ENCODE data around the gene PLAGL2.
"Not testable (repeated sequence)": the region's sequence is repeated elsewhere in the genome, so short reads cannot be mapped to it uniquely, and the experiment has no call there.

PLAGL2 gene

DNA sequence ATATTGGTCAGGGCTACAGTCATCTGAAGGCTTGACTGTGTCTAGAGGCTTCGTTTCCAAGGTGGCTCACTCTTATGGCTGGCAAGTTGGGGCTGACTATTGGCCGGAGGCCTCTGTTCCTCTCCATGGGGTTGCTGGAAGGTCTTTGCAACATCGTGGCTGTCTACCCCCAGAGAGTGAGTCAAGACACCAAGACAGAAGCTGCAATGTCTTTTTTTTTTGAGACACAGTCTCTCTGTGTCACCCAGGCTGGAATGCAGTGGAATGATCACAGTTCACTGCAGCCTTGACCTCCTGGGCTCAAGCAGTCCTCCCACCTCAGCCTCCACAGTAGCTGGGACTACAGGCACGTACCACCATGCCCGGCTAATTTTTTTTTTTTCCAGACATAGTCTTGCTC, 40.5 kb upstream of the PLAGL2 start:
- Histone ChIP-seq H2BK12ac (ENCODE audit: low read length in 2 of 2) (no peak overlapping the region), H2AK5ac (ENCODE audit: low read length, severe bottlenecking) (no peak overlapping the region), H4K8ac (ENCODE audit: low read length) (no peak overlapping the region), H3K79me1 (replicated peaks; ENCODE audit: low read length, poor library complexity, severe bottlenecking) (no peaks in the 10 kb centered on the region), H3K36me3 (ENCODE audit: control insufficient read depth in 1 of 2, insufficient read depth in 2 of 2, low read depth in 1 of 2, low read length in 2 of 2) (no peaks in the 10 kb centered on the region), H2AFZ (ENCODE audit: low read depth, low read length) (no peak overlapping the region), H3K27me3 (ENCODE audit: control insufficient read depth in 1 of 2, insufficient read depth in 1 of 2, low read length in 2 of 2) (peaks cover 0 to 5% of the 10 kb centered on the region in 2 experiments), H3K18ac (ENCODE audit: low read depth in 1 of 2, low read length in 2 of 2) (no peak overlapping the region), H3K9ac (ENCODE audit: low read length) (no peak overlapping the region), H2BK15ac (ENCODE audit: low read depth, poor library complexity, severe bottlenecking) (no peak overlapping the region), H3K4ac (ENCODE audit: low read depth in 1 of 2, low read length in 2 of 2) (no peak overlapping the region), H2BK120ac (ENCODE audit: low read depth, low read length) (no peak overlapping the region), H3K4me1 (ENCODE audit: control insufficient read depth, insufficient read depth, low read depth, low read length) (peaks cover 4% of the 10 kb centered on the region), H3K27ac (ENCODE audit: low read length, poor library complexity, severe bottlenecking) (no peak overlapping the region), H2BK5ac (ENCODE audit: low read depth, low read length, poor library complexity, severe bottlenecking) (no peak overlapping the region), H3K14ac (ENCODE audit: low read length in 2 of 2) (no peak overlapping the region), H4K91ac (ENCODE audit: low read length) (no peak overlapping the region), H3K9me3 (ENCODE audit: control insufficient read depth, low read length) (no peaks in the 10 kb centered on the region), H3K4me3 (ENCODE audit: insufficient read depth in 1 of 2, low read depth in 1 of 2, low read length in 2 of 2) (no peak overlapping the region), H3K23ac (ENCODE audit: low read length in 2 of 2) (no peak overlapping the region), H3K4me2 (ENCODE audit: low read length, poor library complexity, severe bottlenecking) (no peak overlapping the region)
- WGBS, result 83% methylated on average over 5 of the region's 5 CpGs
- no peak for DNase-seq

DNA sequence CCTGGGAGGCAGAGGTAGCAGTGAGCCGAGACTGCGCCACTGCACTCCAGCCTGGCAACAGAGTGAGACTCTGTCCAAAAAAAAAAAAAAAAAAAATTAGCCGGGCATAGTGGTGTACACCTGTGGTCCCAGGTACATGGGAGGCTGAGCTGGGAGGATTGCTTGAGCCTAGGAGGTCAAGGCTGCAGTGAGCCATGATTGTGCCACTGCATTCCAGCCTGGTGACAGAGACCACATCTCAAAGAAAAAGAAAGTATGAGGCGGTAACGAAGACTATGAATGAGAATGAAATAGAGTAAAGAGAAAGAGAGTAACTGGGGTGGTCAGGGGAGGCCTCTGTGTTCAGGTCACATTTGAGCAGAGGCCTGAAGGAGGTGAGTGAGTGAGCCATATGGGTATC, 38.7 kb upstream of the PLAGL2 start:
- not testable (repeated sequence) for H4K8ac ChIP-seq (ENCODE audit: low read length); H3K79me1 ChIP-seq (replicated peaks; ENCODE audit: low read length, poor library complexity, severe bottlenecking); H2BK120ac ChIP-seq (ENCODE audit: low read depth, low read length); H3K4me3 ChIP-seq (ENCODE audit: insufficient read depth in 1 of 2, low read depth in 1 of 2, low read length in 2 of 2); H3K9me3 ChIP-seq (ENCODE audit: control insufficient read depth, low read length); H3K27ac ChIP-seq (ENCODE audit: low read length, poor library complexity, severe bottlenecking); H3K27me3 ChIP-seq (ENCODE audit: control insufficient read depth in 1 of 2, insufficient read depth in 1 of 2, low read length in 2 of 2); H3K4me1 ChIP-seq (ENCODE audit: control insufficient read depth, insufficient read depth, low read depth, low read length); H3K9ac ChIP-seq (ENCODE audit: low read length); H2BK12ac ChIP-seq (ENCODE audit: low read length in 2 of 2); H3K23ac ChIP-seq (ENCODE audit: low read length in 2 of 2); H2BK15ac ChIP-seq (ENCODE audit: low read depth, poor library complexity, severe bottlenecking); H2BK5ac ChIP-seq (ENCODE audit: low read depth, low read length, poor library complexity, severe bottlenecking); H3K4me2 ChIP-seq (ENCODE audit: low read length, poor library complexity, severe bottlenecking); H4K91ac ChIP-seq (ENCODE audit: low read length); H3K36me3 ChIP-seq (ENCODE audit: control insufficient read depth in 1 of 2, insufficient read depth in 2 of 2, low read depth in 1 of 2, low read length in 2 of 2); H3K14ac ChIP-seq (ENCODE audit: low read length in 2 of 2); H2AK5ac ChIP-seq (ENCODE audit: low read length, severe bottlenecking); H3K4ac ChIP-seq (ENCODE audit: low read depth in 1 of 2, low read length in 2 of 2); H2AFZ ChIP-seq (ENCODE audit: low read depth, low read length); H3K18ac ChIP-seq (ENCODE audit: low read depth in 1 of 2, low read length in 2 of 2); DNase-seq
- WGBS, result 95% methylated on average over 5 of the region's 5 CpGs

- Histone ChIP-seq H2AFZ (ENCODE audit: low read depth, low read length) (no peak overlapping the region), H3K27me3 (ENCODE audit: control insufficient read depth in 1 of 2, insufficient read depth in 1 of 2, low read length in 2 of 2) (no peaks in the 10 kb centered on the region), H2BK120ac (ENCODE audit: low read depth, low read length) (no peak overlapping the region), H4K8ac (ENCODE audit: low read length) (no peak overlapping the region), H3K4me1 (ENCODE audit: control insufficient read depth, insufficient read depth, low read depth, low read length) (peaks cover 5% of the 10 kb centered on the region), H3K36me3 (ENCODE audit: control insufficient read depth in 1 of 2, insufficient read depth in 2 of 2, low read depth in 1 of 2, low read length in 2 of 2) (no peaks in the 10 kb centered on the region), H2AK5ac (ENCODE audit: low read length, severe bottlenecking) (no peak overlapping the region), H4K91ac (ENCODE audit: low read length) (no peak overlapping the region), H3K9me3 (ENCODE audit: control insufficient read depth, low read length) (no peaks in the 10 kb centered on the region), H3K79me1 (replicated peaks; ENCODE audit: low read length, poor library complexity, severe bottlenecking) (no peaks in the 10 kb centered on the region), H3K18ac (ENCODE audit: low read depth in 1 of 2, low read length in 2 of 2) (no peak overlapping the region), H3K23ac (ENCODE audit: low read length in 2 of 2) (no peak overlapping the region), H2BK12ac (ENCODE audit: low read length in 2 of 2) (no peak overlapping the region), H2BK5ac (ENCODE audit: low read depth, low read length, poor library complexity, severe bottlenecking) (no peak overlapping the region), H3K4me2 (ENCODE audit: low read length, poor library complexity, severe bottlenecking) (no peak overlapping the region), H3K14ac (ENCODE audit: low read length in 2 of 2) (no peak overlapping the region), H3K4me3 (ENCODE audit: insufficient read depth in 1 of 2, low read depth in 1 of 2, low read length in 2 of 2) (no peak overlapping the region), H3K9ac (ENCODE audit: low read length) (no peak overlapping the region), H3K27ac (ENCODE audit: low read length, poor library complexity, severe bottlenecking) (no peak overlapping the region), H2BK15ac (ENCODE audit: low read depth, poor library complexity, severe bottlenecking) (no peak overlapping the region), H3K4ac (ENCODE audit: low read depth in 1 of 2, low read length in 2 of 2) (no peak overlapping the region)
- no peak for DNase-seq
- 88% methylated on average over 4 of the region's 4 CpGs for WGBS
Measured at GRCh38 chr20:32244959-32245358, 37.4 kb upstream of the PLAGL2 start.

GRCh38 chr20:32244150-32244823, 36.7 kb upstream of the PLAGL2 start:
- Histone ChIP-seq H3K4me2 (ENCODE audit: low read length, poor library complexity, severe bottlenecking) (no peak overlapping the region), H3K27me3 (ENCODE audit: control insufficient read depth in 1 of 2, insufficient read depth in 1 of 2, low read length in 2 of 2) (no peaks in the 10 kb centered on the region), H3K9me3 (ENCODE audit: control insufficient read depth, low read length) (no peaks in the 10 kb centered on the region), H2AK5ac (ENCODE audit: low read length, severe bottlenecking) (no peak overlapping the region), H3K9ac (ENCODE audit: low read length) (peak overlapping the region; percentile 37), H3K79me1 (replicated peaks; ENCODE audit: low read length, poor library complexity, severe bottlenecking) (no peaks in the 10 kb centered on the region), H3K18ac (ENCODE audit: low read depth in 1 of 2, low read length in 2 of 2) (no peak overlapping the region), H2BK5ac (ENCODE audit: low read depth, low read length, poor library complexity, severe bottlenecking) (no peak overlapping the region), H4K91ac (ENCODE audit: low read length) (no peak overlapping the region), H2BK120ac (ENCODE audit: low read depth, low read length) (no peak overlapping the region), H4K8ac (ENCODE audit: low read length) (no peak overlapping the region), H3K14ac (ENCODE audit: low read length in 2 of 2) (no peak overlapping the region), H2BK15ac (ENCODE audit: low read depth, poor library complexity, severe bottlenecking) (no peak overlapping the region), H3K23ac (ENCODE audit: low read length in 2 of 2) (no peak overlapping the region), H3K4me1 (ENCODE audit: control insufficient read depth, insufficient read depth, low read depth, low read length) (peaks cover 5% of the 10 kb centered on the region), H3K4me3 (ENCODE audit: insufficient read depth in 1 of 2, low read depth in 1 of 2, low read length in 2 of 2) (no peak overlapping the region), H2AFZ (ENCODE audit: low read depth, low read length) (peak overlapping the region; percentile 3), H3K4ac (ENCODE audit: low read depth in 1 of 2, low read length in 2 of 2) (no peak overlapping the region), H3K27ac (ENCODE audit: low read length, poor library complexity, severe bottlenecking) (no peak overlapping the region), H2BK12ac (ENCODE audit: low read length in 2 of 2) (no peak overlapping the region), H3K36me3 (ENCODE audit: control insufficient read depth in 1 of 2, insufficient read depth in 2 of 2, low read depth in 1 of 2, low read length in 2 of 2) (no peaks in the 10 kb centered on the region)
- WGBS, result 92% methylated on average over 5 of the region's 6 CpGs
- no peak for DNase-seq

Measured in mesenchymal stem cell (in vitro differentiated cells and primary cell).